ENCODE measurements around the gene CATSPERZ. TPM values are rescaled to one million over a fixed set of nuclear protein-coding genes. Genes with fewer than 3 reads are reported as not detected.
A peak's percentile ranks its signal among the peaks of the same experiment; 100 is the strongest.

Gene CATSPERZ
- total RNA-seq, 2 experiments from 2014 or later, result not detected

DNA sequence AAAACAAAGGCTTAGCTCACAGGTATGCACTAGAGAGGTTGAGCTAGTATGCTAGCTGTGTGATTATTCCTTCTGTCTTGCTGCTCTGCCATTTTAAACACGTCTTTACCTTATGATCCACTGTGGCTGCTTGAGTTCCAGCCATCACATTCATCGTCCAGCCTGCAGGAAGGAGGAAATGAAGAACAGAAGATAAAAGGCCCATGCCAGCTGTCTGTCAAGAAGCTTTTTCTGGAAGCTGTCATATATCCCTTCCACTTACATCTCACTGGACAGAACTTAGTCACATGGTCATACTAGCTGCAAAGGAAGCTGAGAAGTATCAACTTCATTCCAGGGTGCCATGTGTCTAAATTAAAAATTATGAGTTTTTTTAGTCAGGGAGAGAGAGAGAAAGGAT lies 27.2 kb downstream of the CATSPERZ start:
- DNase-seq, result no peak
- Mint-ChIP-seq H3K4me3 (no peak overlapping the region), H3K4me1 (ENCODE audit: low read depth) (peaks cover 24% of the 10 kb centered on the region), H3K27ac (no peak overlapping the region), H3K27me3 (ENCODE audit: low read depth) (peaks cover 2% of the 10 kb centered on the region), H3K36me3 (ENCODE audit: low read depth) (no peaks in the 10 kb centered on the region), H3K9me3 (ENCODE audit: insufficient read depth) (no peaks in the 10 kb centered on the region)
- POLR2A ChIA-PET, result interaction anchor here (1.8 kb wide), 1 partner anchor 9 kb away, joined by 5 read pairs; the partner anchor contains the start of gene PRDX5
- ATAC-seq, result no peak
- CTCF ChIA-PET, result interaction anchor here (0.8 kb wide), 2 partner anchors 10 to 16 kb away, joined by 3 to 6 read pairs; partner anchors contain the start of gene TRMT112

DNA sequence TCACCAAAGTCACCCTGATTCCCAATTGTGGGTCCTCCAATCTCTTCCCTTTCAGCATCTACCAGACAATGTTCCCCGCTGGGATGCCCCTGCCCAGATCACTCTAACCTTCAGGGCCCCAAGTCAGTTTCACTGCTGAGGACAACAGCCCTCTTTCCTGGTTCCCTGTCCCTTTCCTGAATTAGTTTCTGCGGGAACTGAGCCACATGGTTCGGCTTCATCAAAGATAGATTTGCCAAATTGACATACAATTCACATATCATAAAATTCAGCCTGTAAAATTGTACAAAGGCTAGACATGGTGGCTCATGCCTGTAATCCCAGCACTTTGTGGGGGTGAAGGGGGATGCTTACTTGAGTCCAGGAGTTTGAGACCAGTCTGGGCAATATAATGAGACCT lies 27.8 kb downstream of the CATSPERZ start:
- CTCF ChIA-PET, result no interaction called here
- no peak overlapping the region for H3K27ac Mint-ChIP-seq
- peaks cover 28% of the 10 kb centered on the region for H3K4me1 Mint-ChIP-seq (ENCODE audit: low read depth)
- POLR2A ChIA-PET, result interaction anchor here (1.8 kb wide), 1 partner anchor 10 kb away, joined by 5 read pairs; the partner anchor contains the start of gene PRDX5
- no peaks in the 10 kb centered on the region for H3K36me3 Mint-ChIP-seq (ENCODE audit: low read depth)
- DNase-seq, result no peak
- no peak overlapping the region for H3K4me3 Mint-ChIP-seq
- ATAC-seq, result no peak
- no peaks in the 10 kb centered on the region for H3K9me3 Mint-ChIP-seq (ENCODE audit: insufficient read depth)
- peaks cover 2% of the 10 kb centered on the region for H3K27me3 Mint-ChIP-seq (ENCODE audit: low read depth)

DNA sequence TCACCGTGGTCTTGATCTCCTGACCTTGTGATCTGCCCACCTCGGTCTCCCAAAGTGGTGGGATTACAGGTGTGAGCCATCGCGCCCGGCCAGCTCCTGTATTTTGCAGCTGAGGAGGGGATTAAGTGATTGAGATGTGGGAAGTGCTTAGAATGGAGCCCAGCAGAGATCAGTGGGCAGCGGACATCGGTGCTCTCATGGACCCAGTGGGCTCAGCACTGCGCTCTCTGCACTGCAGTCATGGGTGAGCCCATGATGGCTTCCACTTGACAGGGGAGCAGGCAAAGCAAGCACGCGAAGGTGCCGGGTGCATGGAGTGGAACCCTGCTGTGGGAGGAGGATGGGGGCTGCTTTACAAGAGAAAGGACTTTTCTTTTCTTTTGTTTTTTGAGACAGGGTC lies 30.7 kb downstream of the CATSPERZ start:
- H3K27me3 Mint-ChIP-seq (ENCODE audit: low read depth), result peaks cover 2% of the 10 kb centered on the region
- peaks cover 36% of the 10 kb centered on the region for H3K4me1 Mint-ChIP-seq (ENCODE audit: low read depth)
- peak overlapping the region; percentile 25 for H3K27ac Mint-ChIP-seq
- CTCF ChIA-PET, result interaction anchor here (0.8 to 3.9 kb wide), 20 partner anchors 7 to 478 kb away, joined by 3 to 137 read pairs (median 7); partner anchors contain the start of genes CCDC88B, ESRRA, FERMT3 and PRDX5
- H3K36me3 Mint-ChIP-seq (ENCODE audit: low read depth), result peaks cover 13% of the 10 kb centered on the region
- no peak for ATAC-seq
- POLR2A ChIA-PET, result interaction anchor here (1.2 to 4.0 kb wide), 3 partner anchors 10 to 145 kb away, joined by 3 to 44 read pairs (median 22); partner anchors contain the start of genes CCDC88B, PRDX5, STIP1 and TRMT112
- H3K9me3 Mint-ChIP-seq (ENCODE audit: insufficient read depth), result no peaks in the 10 kb centered on the region
- no peak for DNase-seq
- H3K4me3 Mint-ChIP-seq, result no peak overlapping the region

DNA sequence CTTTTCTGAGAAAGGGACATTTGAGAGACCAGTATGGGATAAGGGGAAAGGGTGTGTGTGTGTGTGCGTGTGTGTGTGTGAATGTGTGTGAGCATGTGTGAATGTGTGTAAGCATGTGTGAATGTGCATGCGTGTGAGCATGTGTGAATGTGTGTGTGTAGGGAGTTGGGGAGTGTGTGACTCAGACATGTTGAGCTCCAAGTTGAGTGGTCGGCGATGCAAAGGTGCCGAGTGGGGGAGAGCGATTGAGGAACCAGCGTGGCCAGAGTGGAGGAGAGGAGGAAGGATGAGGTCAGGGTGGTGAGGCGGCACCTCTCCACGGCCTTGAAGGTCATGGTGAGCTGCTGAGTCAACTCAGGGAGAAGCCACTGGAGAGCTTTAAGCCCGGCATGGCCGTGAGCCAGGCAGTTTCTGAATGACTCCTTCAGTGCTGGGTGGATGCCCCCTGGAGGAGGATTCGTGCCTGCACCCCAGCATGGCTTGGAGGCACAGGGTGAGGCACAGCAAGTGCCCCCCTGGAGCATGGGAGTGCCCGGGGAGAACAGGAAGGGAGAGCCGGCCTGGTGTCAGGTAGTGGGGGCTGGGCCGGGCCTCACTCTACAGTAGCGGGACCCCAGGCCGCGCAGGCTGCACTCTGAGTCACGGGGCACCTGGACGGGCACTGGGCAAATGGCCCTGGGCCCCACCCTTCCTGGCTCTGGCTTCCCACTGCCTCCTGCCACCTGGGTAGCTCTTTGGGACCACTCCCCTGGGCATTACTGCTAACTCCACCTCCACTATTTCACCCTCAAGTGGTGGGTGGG lies 31.6 kb downstream of the CATSPERZ start:
- Mint-ChIP-seq H3K4me3 (peak overlapping the region; percentile 1), H3K36me3 (ENCODE audit: low read depth) (peaks cover 13% of the 10 kb centered on the region), H3K27ac (peak overlapping the region; percentile 86), H3K27me3 (ENCODE audit: low read depth) (peaks cover 2% of the 10 kb centered on the region), H3K4me1 (ENCODE audit: low read depth) (peaks cover 38% of the 10 kb centered on the region), H3K9me3 (ENCODE audit: insufficient read depth) (no peaks in the 10 kb centered on the region)
- ChIA-PET POLR2A (interaction anchor here (0.7 to 4.0 kb wide), 5 partner anchors 9 to 1149 kb away, joined by 3 to 44 read pairs (median 3); partner anchors contain the start of genes CCDC88B, FERMT3, PRDX5 and STIP1), CTCF (interaction anchor here (0.7 to 3.9 kb wide), 24 partner anchors 8 to 479 kb away, joined by 3 to 137 read pairs (median 6); partner anchors contain the start of genes CCDC88B, ESRRA, FERMT3 and PRDX5)
- peak; percentile 89 for DNase-seq
- ATAC-seq, result peak; percentile 95

DNA sequence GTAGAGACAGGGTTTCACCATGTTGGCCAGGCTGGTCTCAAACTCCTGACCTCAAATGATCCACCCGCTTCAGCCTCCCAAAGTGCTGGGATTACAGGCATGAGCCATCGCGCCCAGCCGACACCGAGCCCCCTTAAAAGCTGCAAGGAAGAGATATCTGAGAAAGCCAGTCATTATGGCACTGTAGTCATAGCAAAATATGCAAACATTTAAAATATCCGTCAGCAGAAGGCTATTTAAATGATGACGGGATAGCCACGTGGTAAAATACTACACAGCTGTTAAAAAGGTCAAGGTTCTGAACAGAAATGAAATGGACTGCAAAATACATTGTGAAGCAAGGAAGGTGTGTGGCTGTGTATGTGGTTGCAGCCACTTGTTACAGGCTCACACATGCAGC lies 33.4 kb downstream of the CATSPERZ start:
- Mint-ChIP-seq H3K9me3 (ENCODE audit: insufficient read depth) (no peaks in the 10 kb centered on the region), H3K36me3 (ENCODE audit: low read depth) (peaks cover 23% of the 10 kb centered on the region)
- POLR2A ChIA-PET, result interaction anchor here (4.0 kb wide), 1 partner anchor 16 kb away, joined by 44 read pairs; the partner anchor contains the start of genes PRDX5 and TRMT112

DNA sequence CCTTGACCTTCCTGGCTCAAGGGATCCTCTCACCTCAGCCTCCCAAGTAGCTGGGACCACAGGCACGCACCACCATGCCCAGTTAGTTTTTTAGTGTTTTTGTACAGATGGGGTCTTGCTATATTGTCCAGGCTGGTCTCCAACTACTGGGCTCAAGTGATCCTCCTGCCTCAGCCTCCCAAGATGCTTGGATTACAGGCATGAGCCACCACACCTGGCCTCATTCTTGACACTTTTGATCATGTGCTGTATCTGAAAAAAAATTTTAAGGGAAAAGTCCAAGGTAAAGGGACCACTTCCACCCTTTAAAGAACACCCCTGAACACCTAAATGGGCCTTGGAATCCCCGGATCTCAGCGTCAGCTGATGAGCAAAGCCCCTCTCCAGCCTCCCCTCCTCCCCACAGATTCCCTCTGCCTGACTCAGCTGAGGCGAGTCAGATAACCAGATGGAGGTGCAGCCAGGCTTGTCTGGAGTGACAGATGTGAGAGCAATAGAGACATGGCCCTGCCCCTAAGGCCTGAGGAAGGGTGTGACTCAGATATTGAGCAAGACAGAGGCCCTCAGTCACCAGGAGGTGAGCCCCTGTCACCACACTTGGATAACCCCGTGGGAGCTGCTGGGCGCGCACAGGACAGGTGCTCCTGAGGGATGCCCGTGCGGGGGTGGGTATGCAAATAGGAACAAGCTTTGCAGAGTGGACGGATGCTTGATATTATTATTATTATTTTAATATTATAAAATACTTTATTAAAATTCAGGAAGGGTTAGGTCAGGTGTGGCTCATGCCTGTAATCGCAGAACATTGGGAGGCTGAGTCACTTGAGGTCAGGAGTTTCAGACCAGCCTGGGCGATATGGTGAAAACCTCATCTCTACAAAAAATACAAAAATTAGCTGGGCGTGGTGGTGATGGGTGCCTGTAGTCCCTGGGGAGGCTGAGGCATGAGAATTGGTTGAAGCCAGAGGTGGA lies 34.9 kb downstream of the CATSPERZ start:
- H3K4me1 Mint-ChIP-seq (ENCODE audit: low read depth), result peaks cover 60% of the 10 kb centered on the region
- peak overlapping the region; percentile 39 for H3K27ac Mint-ChIP-seq
- H3K9me3 Mint-ChIP-seq (ENCODE audit: insufficient read depth), result no peaks in the 10 kb centered on the region
- H3K36me3 Mint-ChIP-seq (ENCODE audit: low read depth), result peaks cover 32% of the 10 kb centered on the region
- POLR2A ChIA-PET, result interaction anchor here (0.6 to 0.9 kb wide), 2 partner anchors 17 to 1454 kb away, joined by 4 to 5 read pairs; partner anchors contain the start of genes PRDX5, SLC3A2 and TRMT112
- no peak for DNase-seq
- CTCF ChIA-PET, result interaction anchor here (1.0 kb wide), 1 partner anchor 17 kb away, joined by 6 read pairs; the partner anchor contains the start of genes PRDX5 and TRMT112
- H3K27me3 Mint-ChIP-seq (ENCODE audit: low read depth), result no peaks in the 10 kb centered on the region
- no peak overlapping the region for H3K4me3 Mint-ChIP-seq
- no peak for ATAC-seq

More for the DNA sequence above, 33.4 kb downstream of the CATSPERZ start:
- Mint-ChIP-seq H3K27ac (no peak overlapping the region), H3K27me3 (ENCODE audit: low read depth) (no peaks in the 10 kb centered on the region), H3K4me1 (ENCODE audit: low read depth) (peaks cover 51% of the 10 kb centered on the region), H3K4me3 (no peak overlapping the region)
- ATAC-seq, result no peak
- CTCF ChIA-PET, result interaction anchor here (1.0 to 3.5 kb wide), 3 partner anchors 15 to 29 kb away, joined by 3 to 137 read pairs (median 30); partner anchors contain the start of genes ESRRA, PRDX5 and TRMT112
- no peak for DNase-seq

DNA sequence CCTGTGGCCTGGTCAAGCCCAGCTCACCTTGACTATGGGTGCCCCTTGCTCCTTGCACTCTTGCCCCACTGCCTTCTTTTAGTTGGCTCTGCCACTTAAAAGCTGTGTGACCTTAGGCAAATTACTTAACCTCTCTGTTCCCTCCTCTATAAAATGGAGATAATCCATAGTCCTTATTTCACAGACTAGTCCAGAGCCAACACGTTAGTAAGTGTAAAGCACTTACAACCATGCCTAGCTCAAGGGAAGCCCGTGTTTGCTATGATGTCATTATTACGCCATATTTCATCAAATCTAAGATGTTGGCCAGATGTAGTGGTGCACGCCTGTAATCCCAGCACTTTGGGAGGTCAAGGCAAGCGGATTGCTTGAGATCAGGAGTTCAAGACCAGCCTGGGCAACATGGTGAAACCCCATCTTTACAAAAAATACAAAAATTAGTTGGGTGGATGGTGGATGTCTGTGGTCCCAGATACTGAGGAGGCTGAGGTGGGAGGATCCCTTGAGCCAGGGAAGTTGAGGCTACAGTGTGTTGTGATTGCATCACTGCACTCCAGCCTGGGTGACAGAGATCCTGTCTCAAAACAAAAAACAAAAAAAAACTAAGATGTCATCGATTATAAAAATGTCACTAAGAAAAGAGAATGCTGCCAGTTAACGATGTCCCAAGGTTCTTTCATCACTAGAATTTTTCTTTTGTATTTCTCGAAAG lies 37.5 kb downstream of the CATSPERZ start:
- Mint-ChIP-seq H3K36me3 (ENCODE audit: low read depth) (peaks cover 42% of the 10 kb centered on the region), H3K27me3 (ENCODE audit: low read depth) (no peaks in the 10 kb centered on the region), H3K9me3 (ENCODE audit: insufficient read depth) (no peaks in the 10 kb centered on the region), H3K27ac (no peak overlapping the region), H3K4me3 (no peak overlapping the region), H3K4me1 (ENCODE audit: low read depth) (peaks cover 55% of the 10 kb centered on the region)
- ATAC-seq (no peak), DNase-seq (no peak)
- POLR2A ChIA-PET, result interaction anchor here (4.3 kb wide), 1 partner anchor 20 kb away, joined by 37 read pairs; the partner anchor contains the start of genes PRDX5 and TRMT112
- CTCF ChIA-PET, result interaction anchor here (0.7 to 2.8 kb wide), 6 partner anchors 18 to 667 kb away, joined by 4 to 17 read pairs (median 4); partner anchors contain the start of genes ATL3, ESRRA, PRDX5 and TRMT112

DNA sequence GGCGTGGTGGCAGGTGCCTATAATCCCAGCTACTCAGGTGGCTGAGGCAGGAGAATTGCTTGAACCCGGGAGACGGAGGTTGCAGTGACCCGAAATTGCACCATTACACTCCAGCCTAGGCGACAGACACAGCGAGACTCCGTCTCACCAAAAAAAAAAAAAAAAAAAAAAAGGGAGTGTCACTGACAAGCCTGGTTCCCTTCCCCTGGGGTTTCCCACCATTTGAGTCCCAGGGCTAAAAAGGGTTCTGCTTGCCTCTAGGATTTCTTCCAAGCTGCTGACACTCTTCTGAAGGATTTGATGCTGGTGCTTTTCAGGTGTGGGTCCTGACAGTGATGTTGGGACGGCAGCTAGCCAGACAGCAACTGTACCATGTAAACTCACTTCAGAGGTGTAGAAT lies 38.6 kb downstream of the CATSPERZ start:
- POLR2A ChIA-PET, result interaction anchor here (4.3 kb wide), 1 partner anchor 21 kb away, joined by 37 read pairs; the partner anchor contains the start of genes PRDX5 and TRMT112
- H3K4me1 Mint-ChIP-seq (ENCODE audit: low read depth), result peaks cover 55% of the 10 kb centered on the region
- DNase-seq, result no peak
- CTCF ChIA-PET, result interaction anchor here (0.8 to 2.8 kb wide), 3 partner anchors 17 to 134 kb away, joined by 4 to 17 read pairs (median 7); partner anchors contain the start of genes PRDX5 and TRMT112
- peak overlapping the region; percentile 80 for H3K4me3 Mint-ChIP-seq
- ATAC-seq, result no peak
- H3K27me3 Mint-ChIP-seq (ENCODE audit: low read depth), result no peaks in the 10 kb centered on the region
- no peaks in the 10 kb centered on the region for H3K9me3 Mint-ChIP-seq (ENCODE audit: insufficient read depth)
- H3K36me3 Mint-ChIP-seq (ENCODE audit: low read depth), result peaks cover 39% of the 10 kb centered on the region
- H3K27ac Mint-ChIP-seq, result peak overlapping the region; percentile 91

DNA sequence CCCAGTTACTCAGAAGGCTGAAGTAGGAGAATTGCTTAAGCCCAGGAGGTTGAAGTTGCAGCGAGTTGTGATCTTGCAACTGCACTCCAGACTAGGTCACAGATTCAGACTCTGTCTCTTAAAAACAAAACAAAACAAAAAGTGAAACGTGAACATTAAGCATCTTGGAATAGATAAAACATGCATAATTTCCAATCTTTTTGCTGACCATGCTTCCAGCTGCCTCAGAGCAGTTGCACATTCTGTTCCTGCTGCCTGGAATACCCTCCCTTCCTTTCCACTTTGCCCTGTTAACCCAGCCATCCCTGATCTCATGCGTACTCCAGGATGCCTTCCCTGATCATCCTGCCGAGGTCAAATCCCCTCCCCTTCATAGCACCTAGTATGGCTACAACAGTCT lies 39.1 kb downstream of the CATSPERZ start:
- ATAC-seq, result no peak
- POLR2A ChIA-PET, result interaction anchor here (0.7 to 4.3 kb wide), 5 partner anchors 10 to 341 kb away, joined by 3 to 37 read pairs (median 5); partner anchors contain the start of genes PRDX5 and TRMT112
- Mint-ChIP-seq H3K4me3 (peak overlapping the region; percentile 80), H3K9me3 (ENCODE audit: insufficient read depth) (no peaks in the 10 kb centered on the region), H3K36me3 (ENCODE audit: low read depth) (peaks cover 40% of the 10 kb centered on the region), H3K27ac (peak overlapping the region; percentile 91), H3K27me3 (ENCODE audit: low read depth) (no peaks in the 10 kb centered on the region), H3K4me1 (ENCODE audit: low read depth) (peaks cover 55% of the 10 kb centered on the region)
- DNase-seq, result no peak
- CTCF ChIA-PET, result interaction anchor here (1.3 to 5.3 kb wide), 4 partner anchors 9 to 98 kb away, joined by 3 to 47 read pairs (median 18); partner anchors contain the start of genes FKBP2, PRDX5 and TRMT112
